Stimulated activated CD8-positive, alpha-beta memory T cell treated with anti-CD3 and anti-CD28 coated beads, Interleukin-7, amount 100 ng/mL, for 24 hours (primary cell): Measurements from ENCODE around the gene C18orf32.
"Not testable (repeated sequence)": the region's sequence is repeated elsewhere in the genome, so short reads cannot be mapped to it uniquely, and the experiment has no call there.

Experiments used
- DNase-seq: peaks from one replicate; pipeline ENCODE4 v3.0.0-alpha.2; 2020; ENCODE audit warnings: low read depth

C18orf32 gene

GRCh38 chr18:49500201-49500921 is 13.3 kb upstream of the C18orf32 start:
- no peak for DNase-seq

- DNase-seq: no peak
These were observed 12.1 kb upstream of the C18orf32 start for GRCh38 chr18:49499046-49499637.

DNA sequence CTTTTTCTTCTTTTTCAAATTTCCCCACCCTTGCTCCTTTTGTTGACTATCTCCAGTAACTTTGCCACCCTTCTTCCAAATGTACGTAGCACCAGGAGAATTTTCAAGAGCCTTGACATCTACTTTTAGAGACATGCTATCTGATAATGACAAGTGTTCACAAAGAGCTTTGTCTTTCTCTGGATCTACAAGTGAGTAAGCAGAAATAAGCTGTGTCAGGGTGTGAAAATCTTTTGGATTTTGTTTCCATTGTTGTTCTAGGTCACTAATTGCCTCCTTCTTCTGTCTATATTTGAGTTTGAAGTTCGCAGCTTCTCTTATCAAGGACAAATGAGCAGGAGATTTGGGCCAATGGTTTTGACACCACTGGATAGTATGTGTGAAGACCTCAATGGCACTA is 8.4 kb upstream of the C18orf32 start:
- no peak for DNase-seq

- no peak for DNase-seq
These were observed 8.0 kb upstream of the C18orf32 start for GRCh38 chr18:49495076-49495475.

- no peak for DNase-seq
These were observed 7.6 kb upstream of the C18orf32 start for GRCh38 chr18:49494660-49495059.

DNA sequence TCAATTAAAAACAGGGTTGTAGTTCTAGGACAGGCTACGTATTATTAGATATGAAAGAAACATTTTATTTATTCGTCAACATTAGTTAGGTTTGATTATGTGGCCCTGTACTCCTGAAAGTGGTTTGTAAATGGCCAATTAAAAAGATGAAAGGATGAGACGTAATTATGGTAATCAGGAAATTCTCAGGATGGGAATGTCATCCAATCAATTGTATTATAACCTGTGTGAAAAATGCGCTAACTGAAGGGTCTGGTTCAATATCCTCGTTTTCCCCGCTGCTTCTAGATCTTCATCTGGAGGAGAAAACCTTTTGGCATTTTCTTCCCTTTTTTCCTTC is 5.6 kb upstream of the C18orf32 start:
- no peak for DNase-seq

- DNase-seq: peak; percentile 52
These were observed 5.0 kb upstream of the C18orf32 start, which contains the start of gene RPL17 for GRCh38 chr18:49491857-49492693. TSS of gene RPL17 (minus strand) at chr18:49492465.

- no peak for DNase-seq
These were observed 4.5 kb upstream of the C18orf32 start for GRCh38 chr18:49491534-49491856.

- DNase-seq: no peak
These were observed 3.3 kb upstream of the C18orf32 start for GRCh38 chr18:49490246-49490762.

DNA sequence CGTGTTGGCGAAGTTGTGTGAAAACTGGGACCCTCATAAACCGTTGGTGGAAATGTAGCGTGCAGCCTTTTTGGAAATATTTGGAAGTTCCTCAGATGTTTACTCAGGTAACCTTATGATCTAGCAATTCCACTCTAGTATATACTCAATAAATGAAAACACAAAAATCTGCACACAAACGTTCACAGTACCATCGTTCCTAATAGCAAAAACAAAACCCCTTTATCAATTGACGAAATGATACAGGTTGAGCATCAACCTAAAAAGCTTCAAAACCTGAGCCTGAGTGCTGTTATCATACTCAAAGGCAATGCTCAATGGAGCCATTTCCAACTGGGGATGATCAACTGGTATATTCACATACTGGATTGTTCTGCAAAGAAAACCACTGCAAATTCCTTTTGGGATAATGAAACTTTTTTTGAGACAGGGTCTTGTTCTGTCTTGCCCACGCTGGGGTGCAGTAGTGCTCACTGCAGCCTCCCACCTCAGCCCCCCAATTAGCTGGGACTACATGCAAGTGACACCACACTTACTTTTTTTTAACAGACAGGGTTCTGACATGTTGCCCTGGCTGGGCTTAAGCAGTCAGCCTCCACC is 777 bp upstream of the C18orf32 start:
- no peak for DNase-seq

GRCh38 chr18:49486606-49486952 is 455 bp downstream of the C18orf32 start:
- DNase-seq: no peak

DNA sequence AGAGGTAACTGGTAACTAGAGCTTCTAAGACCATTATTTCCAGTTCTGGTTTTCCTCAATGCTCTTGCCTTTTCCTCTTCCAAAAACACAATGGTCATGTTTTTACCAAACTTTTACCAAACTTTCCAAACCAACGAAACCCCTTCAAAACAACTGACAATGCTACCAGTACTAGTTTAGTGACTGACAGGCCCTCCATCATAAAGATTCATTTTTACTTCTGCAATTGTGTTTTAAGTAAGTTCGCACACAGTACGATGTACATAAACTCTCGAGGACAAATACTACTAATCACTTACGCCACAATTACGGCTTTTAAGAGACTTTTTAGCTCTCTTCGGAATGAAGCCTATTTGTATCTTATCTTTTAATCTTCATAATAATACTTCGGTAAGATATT is 900 bp downstream of the C18orf32 start:
- DNase-seq: no peak

- no peak for DNase-seq
These were observed 3.8 kb downstream of the C18orf32 start for GRCh38 chr18:49483198-49483597.

GRCh38 chr18:49481907-49482306 is 5.1 kb downstream of the C18orf32 start:
- no peak for DNase-seq

GRCh38 chr18:49481317-49481716 is 5.7 kb downstream of the C18orf32 start:
- DNase-seq: no peak

- no peak for DNase-seq
These were observed 7.5 kb downstream of the C18orf32 start for GRCh38 chr18:49479381-49480137.

DNA sequence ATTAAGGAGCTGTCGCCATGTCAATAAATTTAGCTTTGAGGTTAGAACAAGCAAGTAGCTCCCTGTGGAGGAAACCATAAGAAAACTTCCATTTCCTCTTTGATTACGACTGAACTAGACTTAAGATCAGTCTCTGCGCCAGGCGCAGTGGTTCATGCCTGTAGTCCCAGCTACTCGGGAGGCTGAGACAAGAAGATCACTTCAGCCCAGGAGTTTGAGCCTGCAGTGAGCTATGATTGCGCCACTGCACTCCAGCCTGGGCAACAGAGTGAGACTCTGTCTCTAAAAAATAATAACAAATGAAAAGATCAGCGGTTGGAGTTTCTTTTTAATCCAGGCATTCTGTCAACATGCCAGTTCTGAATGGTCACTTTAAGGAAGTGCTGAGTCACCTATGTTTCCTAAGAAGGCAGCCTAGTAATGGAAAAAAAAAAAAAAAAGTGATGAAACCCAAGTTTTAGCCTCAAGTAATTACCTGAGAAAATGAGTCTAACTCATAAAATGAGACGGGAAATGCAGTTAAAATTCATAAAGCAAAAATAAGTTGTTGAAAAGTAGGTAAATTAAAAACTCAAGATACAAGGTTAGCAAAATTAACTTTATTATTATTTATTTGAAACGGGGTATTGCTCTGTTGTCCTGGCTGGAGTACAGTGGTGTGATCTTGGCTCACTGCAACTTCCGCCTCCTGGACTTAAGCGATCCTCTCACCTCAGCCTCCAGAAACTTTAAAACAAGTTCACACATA is 10.2 kb downstream of the C18orf32 start:
- no peak for DNase-seq

DNA sequence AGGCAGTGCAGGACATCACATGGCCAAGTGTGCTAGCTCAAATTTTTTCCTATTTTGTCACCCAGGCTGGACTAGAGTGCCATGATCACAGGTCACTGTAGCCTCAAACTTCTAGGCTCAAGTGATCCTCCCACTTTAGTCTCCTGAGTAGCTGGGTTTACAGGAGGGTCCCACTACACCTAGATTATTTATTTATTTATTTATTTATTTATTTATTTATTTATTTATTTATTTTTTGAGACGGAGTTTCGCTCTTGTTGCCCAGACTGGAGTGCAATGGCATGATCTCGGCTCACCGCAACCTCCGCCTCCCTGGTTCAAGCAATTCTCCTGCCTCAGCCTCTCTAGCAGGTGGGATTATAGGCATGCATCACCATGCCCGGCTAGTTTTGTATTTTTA is 12.1 kb downstream of the C18orf32 start:
- DNase-seq: not testable (repeated sequence)

GRCh38 chr18:49473721-49474120 is 13.3 kb downstream of the C18orf32 start:
- no peak for DNase-seq

GRCh38 chr18:49472459-49472858 is 14.6 kb downstream of the C18orf32 start:
- DNase-seq: no peak

GRCh38 chr18:49471532-49471931 is 15.5 kb downstream of the C18orf32 start:
- DNase-seq: no peak
